ENCODE measurements around the gene TTC12. TPM values are rescaled to one million over a fixed set of nuclear protein-coding genes. Genes with fewer than 3 reads are reported as not detected.

The TTC12 gene
- total and polyA plus RNA-seq, 2 of the 8 experiments (the other 6 are each of a cell fraction or from before 2014, with no cell fraction given), result 4.7 to 9.0 TPM

- Histone ChIP-seq H4K20me1 (replicated peaks in 1 of 2; ENCODE audit: control insufficient read depth in 1 of 2, insufficient read depth in 2 of 2, low read length in 2 of 2) (no peaks in the 10 kb centered on the region), H4K5ac (ENCODE audit: insufficient read length, low read depth, low read length) (no peak overlapping the region), H3K14ac (ENCODE audit: insufficient read length) (no peak overlapping the region), H2BK5ac (ENCODE audit: low read depth, low read length) (no peak overlapping the region), H3K79me1 (ENCODE audit: low read depth, low read length) (no peaks in the 10 kb centered on the region), H3K56ac (replicated peaks; ENCODE audit: insufficient read length, low read depth, low read length) (no peak overlapping the region), H2BK20ac (ENCODE audit: low read length) (no peak overlapping the region), H3K4ac (replicated peaks; ENCODE audit: insufficient read length, low read depth, low read length) (no peak overlapping the region), H3K27ac (ENCODE audit: low read depth, low read length) (no peak overlapping the region), H3K18ac (ENCODE audit: extremely low read depth, low read length) (no peak overlapping the region), H4K91ac (replicated peaks; ENCODE audit: insufficient read length, low read length) (no peak overlapping the region), H2BK12ac (ENCODE audit: low read depth, low read length) (no peak overlapping the region), H2AK5ac (ENCODE audit: low read depth, low read length) (no peak overlapping the region), H2BK15ac (ENCODE audit: low read length) (no peak overlapping the region), H2BK120ac (replicated peaks; ENCODE audit: low read depth, low read length) (no peak overlapping the region), H3K27me3 (replicated peaks in 1 of 4; ENCODE audit: control insufficient read depth in 3 of 4, extremely low read depth in 1 of 4, insufficient read depth in 3 of 4, low read length in 3 of 4) (no peaks in the 10 kb centered on the region), H3K23ac (ENCODE audit: insufficient read length) (no peak overlapping the region), H3K9ac (replicated peaks in 1 of 4; ENCODE audit: extremely low read depth in 1 of 4, low read depth in 3 of 4, low read length in 3 of 4) (no peak overlapping the region), H3K36me3 (ENCODE audit: control insufficient read depth in 2 of 4, insufficient read depth in 4 of 4, low read length in 3 of 4) (no peaks in the 10 kb centered on the region), H3K4me2 (ENCODE audit: insufficient read depth in 1 of 2, low read depth in 2 of 2, low read length in 2 of 2) (no peak overlapping the region), H3K79me2 (ENCODE audit: control insufficient read depth in 1 of 2, insufficient read depth in 2 of 2, low read length in 2 of 2) (no peaks in the 10 kb centered on the region), H3K4me1 (replicated peaks in 1 of 4; ENCODE audit: control insufficient read depth in 3 of 4, insufficient read depth in 4 of 4, low read length in 3 of 4) (no peaks in the 10 kb centered on the region), H4K8ac (ENCODE audit: extremely low read depth, insufficient read depth, low read length) (no peak overlapping the region), H3K23me2 (ENCODE audit: low read depth, low read length) (no peaks in the 10 kb centered on the region), H3K4me3 (ENCODE audit: extremely low read depth in 1 of 4, insufficient read depth in 2 of 4, low read depth in 3 of 4, low read length in 4 of 4) (no peak overlapping the region), H2AFZ (ENCODE audit: low read length) (no peak overlapping the region), H3K9me3 (ENCODE audit: insufficient read depth in 2 of 2, low read depth in 1 of 2, low read length in 1 of 2) (no peaks in the 10 kb centered on the region)
- POLR2A ChIA-PET (ENCODE audit: partially characterized antibody), result no interaction called here
- whole genome bisulfite sequencing, 2 experiments (ENCODE audit: extremely low coverage in 1 of 2, insufficient coverage in 1 of 2, insufficient read length in 1 of 2, insufficient replicate concordance in 2 of 2, low coverage in 1 of 2, low lambda C conversion rate in 2 of 2, missing lambda C conversion rate in 1 of 2), result 78% methylated on average over 3 of the region's 3 CpGs; no CpG with 5 or more reads in 1 of the 2 experiments
- no peak for FAIRE-seq
- CTCF ChIA-PET (ENCODE audit: partially characterized antibody), result interaction anchor here (1.5 kb wide), 1 partner anchor 10 kb away, joined by 4 read pairs; no protein-coding TSS in a partner anchor
- no peak for DNase-seq (ENCODE audit: low read depth in 1 of 2, low spot score in 2 of 2)
- no peak for TF ChIP-seq KDM4A (IDR thresholded peaks at IDR 0.05; ENCODE audit: low read depth, low read length, severe bottlenecking)
- TF ChIP-seq SUZ12 (IDR thresholded peaks at IDR 0.05; ENCODE audit: low read length), result no peak
- no peak for TF ChIP-seq CHD1 (IDR thresholded peaks at IDR 0.05; ENCODE audit: low read depth, low read length)
- no peak for TF ChIP-seq GABPA (IDR thresholded peaks at IDR 0.05; ENCODE audit: borderline replicate concordance, insufficient read depth, low read length)
- no peak for TF ChIP-seq HDAC6 (IDR thresholded peaks at IDR 0.05; ENCODE audit: low read depth, low read length)
- TF ChIP-seq ATF2 (IDR thresholded peaks at IDR 0.05; ENCODE audit: low read length), result no peak
- TF ChIP-seq POLR2A (IDR thresholded peaks at IDR 0.05; ENCODE audit: control extremely low read depth in 1 of 2, low read depth in 2 of 2, low read length in 2 of 2), result no peak
- no peak for TF ChIP-seq NRF1 (IDR thresholded peaks at IDR 0.05; ENCODE audit: low read depth, low read length)
- no peak for TF ChIP-seq TAF1 (IDR thresholded peaks at IDR 0.05; ENCODE audit: low read depth, low read length)
- TF ChIP-seq EGR1 (IDR thresholded peaks at IDR 0.05; ENCODE audit: borderline replicate concordance, low read depth, low read length), result no peak
- TF ChIP-seq RNF2 (IDR thresholded peaks at IDR 0.05; ENCODE audit: borderline replicate concordance, low read depth, low read length, missing control alignments, poor library complexity, severe bottlenecking), result no peak
- TF ChIP-seq SIRT6 (IDR thresholded peaks at IDR 0.05; ENCODE audit: low read length), result no peak
- TF ChIP-seq POLR2AphosphoS5 (IDR thresholded peaks at IDR 0.05; ENCODE audit: low read depth, low read length), result no peak
- no peak for TF ChIP-seq RFX5 (IDR thresholded peaks at IDR 0.05; ENCODE audit: borderline replicate concordance, low read depth, low read length)
These were observed 34.8 kb upstream of the TTC12 start for GRCh38 chr11:113279591-113279990.
